Natural killer cell (primary cell): ENCODE measurements around the gene SETD3. TPM values are rescaled to one million over a fixed set of nuclear protein-coding genes. Genes with fewer than 3 reads are reported as not detected.

ENCODE experiments used
- ATAC-seq, 3 donors: fragments of 150-1000 bp in 2 of 3; fragments of 200-7000 bp in 1 of 3; cut with Tn5 transposase; 1 replicate in 1 of 3; 2 replicates in 2 of 3; pipeline ENCODE4 v1.10.0; 2021; ENCODE audit warnings: mild to moderate bottlenecking in 2 of 3, moderate library complexity in 2 of 3
- DNase-seq, 2 donors: peaks; one replicate each; pipeline versions ENCODE4 v3.0.0 to v3.0.0-alpha.2; 2013 to 2021; ENCODE audit warnings: mixed read lengths in 1 of 2
- H3K27ac ChIP-seq: one replicate; pipeline ENCODE4 v1.5.1; 2013; ENCODE audit warnings: mild to moderate bottlenecking, low read length
- H3K27me3 ChIP-seq: one replicate; pipeline ENCODE4 v1.6.1; 2013; ENCODE audit warnings: low read length; ENCODE audit not compliant: control insufficient read depth, insufficient read depth
- H3K36me3 ChIP-seq: one replicate; pipeline ENCODE4 v1.6.1; 2013; ENCODE audit warnings: low read length; ENCODE audit not compliant: control insufficient read depth, insufficient read depth
- H3K4me1 ChIP-seq: one replicate; pipeline ENCODE4 v1.6.1; 2013; ENCODE audit warnings: low read length; ENCODE audit not compliant: control insufficient read depth, insufficient read depth
- H3K4me3 ChIP-seq: one replicate; pipeline ENCODE4 v1.5.1; 2013; ENCODE audit warnings: low read length
- H3K9me3 ChIP-seq: one replicate; pipeline ENCODE4 v1.6.1; 2013; ENCODE audit warnings: low read length; ENCODE audit not compliant: control insufficient read depth, insufficient read depth
- H3K27ac Mint-ChIP-seq, 2 donors: one replicate each; pipeline ENCODE4 v1.8.0; 2022; ENCODE audit warnings: mild to moderate bottlenecking in 2 of 2, mixed read lengths in 2 of 2, moderate library complexity in 1 of 2
- H3K27me3 Mint-ChIP-seq, 2 donors: one replicate each; pipeline ENCODE4 v1.8.0; 2022; ENCODE audit warnings: low read depth in 2 of 2, mixed read lengths in 2 of 2
- H3K36me3 Mint-ChIP-seq: one replicate; pipeline ENCODE4 v1.8.0; 2022; ENCODE audit warnings: mixed read lengths
- H3K4me1 Mint-ChIP-seq, 2 donors: one replicate each; pipeline ENCODE4 v1.8.0; 2022; ENCODE audit warnings: mixed read lengths in 2 of 2
- H3K4me3 Mint-ChIP-seq: one replicate; pipeline ENCODE4 v1.8.0; 2022; ENCODE audit warnings: mild to moderate bottlenecking, moderate library complexity, mixed read lengths
- H3K9me3 Mint-ChIP-seq, 2 donors: one replicate each; pipeline ENCODE4 v1.8.0; 2022; ENCODE audit warnings: mixed read lengths in 2 of 2
- WGBS: methylation state at CpG from one replicate; pipeline ENCODE4 v1.1.7; 2013; ENCODE audit warnings: missing lambda C conversion rate; ENCODE audit not compliant: insufficient coverage; 5-methylcytosine and 5-hydroxymethylcytosine counted together
- intact Hi-C: fragments of 100-400 bp; cut with micrococcal nuclease; formaldehyde crosslinking; loops from one replicate; pipeline ENCODE4 v1.14.2; 2022
- total RNA-seq, 4 donors: library from RNA; stranded (reverse); fragments of 120-200 nt in 1 of 4; gene quantifications; one replicate each; pipeline versions ENCODE4 v1.2.3 to v1.2.4, GENCODE V29; 2013 to 2022
- TF ChIP-seq, protein P1 (sequence below): fragments of 200-600 bp; IDR thresholded peaks from one replicate; pipeline ENCODE4 v1.8.0; 2022; ENCODE audit warnings: antibody characterized with exemption

The SETD3 gene
- total RNA-seq, 3 donors from 2014 or later (not counting 1 experiment from before 2014, with no cell fraction given), result 111 to 160 (median 137) TPM

DNA sequence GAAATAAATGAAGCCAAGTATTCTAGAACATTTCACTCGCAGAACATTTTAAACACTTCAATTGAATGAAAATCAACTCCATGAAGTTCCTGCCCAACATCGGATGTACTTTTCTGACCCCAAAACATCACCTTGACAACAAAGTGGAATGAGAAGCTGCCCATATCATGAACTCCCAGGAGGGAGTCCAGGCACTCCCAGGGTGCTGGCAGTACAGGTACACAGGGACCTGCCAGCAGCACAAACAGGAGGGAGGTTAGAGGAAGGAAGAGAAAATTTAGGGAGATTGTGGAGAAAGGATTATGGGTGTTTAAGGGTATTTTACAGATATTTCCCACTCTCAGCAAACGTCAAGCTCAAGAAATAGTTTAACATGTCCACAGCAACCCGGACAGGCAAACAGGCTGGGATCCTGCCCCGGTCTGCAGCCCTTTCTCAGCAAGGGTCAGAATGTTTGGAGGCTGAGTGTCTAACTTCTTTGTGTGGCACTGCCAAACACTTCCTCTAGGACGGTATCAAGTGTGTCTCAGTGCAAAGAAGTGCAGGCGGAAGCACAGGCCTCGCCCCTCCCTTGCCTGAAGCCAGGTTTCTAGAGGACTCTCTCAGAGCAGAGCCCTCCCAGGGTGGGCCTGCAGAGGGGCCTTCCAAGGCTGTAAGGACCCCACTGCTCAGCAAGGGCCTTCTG, 72.2 kb downstream of the SETD3 start:
- 99% methylated on average over 8 of the region's 8 CpGs for WGBS
- ATAC-seq (no peak), DNase-seq (no peak)
- intact Hi-C loops, result no loop called here
- Histone ChIP-seq H3K36me3 (peaks cover 70% of the 10 kb centered on the region), H3K27me3 (no peaks in the 10 kb centered on the region), H3K4me1 (no peaks in the 10 kb centered on the region), H3K9me3 (no peaks in the 10 kb centered on the region), H3K4me3 (no peak overlapping the region), H3K27ac (no peak overlapping the region)
- Mint-ChIP-seq H3K9me3 (no peaks in the 10 kb centered on the region), H3K27me3 (no peaks in the 10 kb centered on the region), H3K27ac (peak overlapping the region; percentile 70 to 75), H3K36me3 (peaks cover 22% of the 10 kb centered on the region), H3K4me3 (no peak overlapping the region), H3K4me1 (peaks cover 15 to 24% of the 10 kb centered on the region in 2 donors)
- TF ChIP-seq, protein P1, sequence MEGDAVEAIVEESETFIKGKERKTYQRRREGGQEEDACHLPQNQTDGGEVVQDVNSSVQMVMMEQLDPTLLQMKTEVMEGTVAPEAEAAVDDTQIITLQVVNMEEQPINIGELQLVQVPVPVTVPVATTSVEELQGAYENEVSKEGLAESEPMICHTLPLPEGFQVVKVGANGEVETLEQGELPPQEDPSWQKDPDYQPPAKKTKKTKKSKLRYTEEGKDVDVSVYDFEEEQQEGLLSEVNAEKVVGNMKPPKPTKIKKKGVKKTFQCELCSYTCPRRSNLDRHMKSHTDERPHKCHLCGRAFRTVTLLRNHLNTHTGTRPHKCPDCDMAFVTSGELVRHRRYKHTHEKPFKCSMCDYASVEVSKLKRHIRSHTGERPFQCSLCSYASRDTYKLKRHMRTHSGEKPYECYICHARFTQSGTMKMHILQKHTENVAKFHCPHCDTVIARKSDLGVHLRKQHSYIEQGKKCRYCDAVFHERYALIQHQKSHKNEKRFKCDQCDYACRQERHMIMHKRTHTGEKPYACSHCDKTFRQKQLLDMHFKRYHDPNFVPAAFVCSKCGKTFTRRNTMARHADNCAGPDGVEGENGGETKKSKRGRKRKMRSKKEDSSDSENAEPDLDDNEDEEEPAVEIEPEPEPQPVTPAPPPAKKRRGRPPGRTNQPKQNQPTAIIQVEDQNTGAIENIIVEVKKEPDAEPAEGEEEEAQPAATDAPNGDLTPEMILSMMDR, result no peak

DNA sequence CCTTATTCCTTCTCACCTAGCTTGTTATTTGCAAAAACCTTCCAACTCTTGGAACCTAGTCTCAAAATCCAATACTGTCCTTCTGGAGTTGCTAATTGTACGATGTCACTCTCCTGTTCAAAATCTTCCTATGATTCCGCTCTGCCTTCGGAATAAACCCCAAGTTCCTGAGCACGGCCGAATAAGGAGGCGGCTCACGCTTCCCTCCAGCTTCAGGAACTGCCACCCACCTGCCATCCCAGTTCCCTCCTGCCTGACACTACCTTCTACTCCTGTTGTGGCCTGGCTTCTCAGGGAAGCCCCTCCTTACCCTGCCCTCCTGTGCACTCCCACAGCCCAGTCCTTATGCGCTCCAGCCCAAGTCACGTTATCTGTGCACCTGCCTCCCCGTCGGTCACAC, 73.2 kb downstream of the SETD3 start:
- Histone ChIP-seq H3K27me3 (no peaks in the 10 kb centered on the region), H3K9me3 (no peaks in the 10 kb centered on the region), H3K36me3 (peaks cover 70% of the 10 kb centered on the region), H3K4me1 (no peaks in the 10 kb centered on the region), H3K27ac (no peak overlapping the region), H3K4me3 (no peak overlapping the region)
- no peaks in the 10 kb centered on the region for H3K9me3 Mint-ChIP-seq
- peak overlapping the region; percentile 70 to 75 for H3K27ac Mint-ChIP-seq
- peaks cover 24 to 28% of the 10 kb centered on the region in 2 donors for H3K4me1 Mint-ChIP-seq
- TF ChIP-seq, protein P1, result no peak
- no peaks in the 10 kb centered on the region for H3K27me3 Mint-ChIP-seq
- peaks cover 22% of the 10 kb centered on the region for H3K36me3 Mint-ChIP-seq
- H3K4me3 Mint-ChIP-seq, result no peak overlapping the region
- WGBS, result 95% methylated on average over 11 of the region's 11 CpGs
- ATAC-seq (no peak), DNase-seq (no peak)
- intact Hi-C loops, result no loop called here

DNA sequence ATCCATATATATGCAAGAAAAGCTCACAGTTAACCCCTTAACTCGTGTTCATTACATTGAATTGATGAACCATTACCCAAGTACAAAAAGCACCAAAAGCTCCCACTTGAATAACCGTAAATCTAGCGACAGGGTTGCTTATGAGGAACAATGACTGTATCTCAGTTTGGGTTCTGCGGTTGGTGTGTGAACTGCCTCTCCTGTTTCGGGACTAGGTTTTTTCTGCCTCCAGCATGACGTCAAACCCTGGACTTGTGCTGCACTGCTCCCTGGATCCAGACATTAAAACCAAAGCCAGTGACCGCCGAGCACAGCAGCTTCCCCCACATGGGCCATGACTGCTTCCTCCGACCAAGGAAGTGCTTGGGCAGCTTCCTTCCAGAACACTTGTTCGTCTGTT, 77.7 kb downstream of the SETD3 start:
- H3K36me3 Mint-ChIP-seq, result peaks cover 21% of the 10 kb centered on the region
- 94% methylated on average over 10 of the region's 10 CpGs for WGBS

More for the DNA sequence above, 77.7 kb downstream of the SETD3 start:
- Histone ChIP-seq H3K27me3 (no peaks in the 10 kb centered on the region), H3K4me3 (no peak overlapping the region), H3K36me3 (peaks cover 66% of the 10 kb centered on the region), H3K9me3 (no peaks in the 10 kb centered on the region), H3K4me1 (no peaks in the 10 kb centered on the region), H3K27ac (no peak overlapping the region)
- intact Hi-C loops, result no loop called here
- TF ChIP-seq, protein P1, result no peak
- H3K9me3 Mint-ChIP-seq, result no peaks in the 10 kb centered on the region
- ATAC-seq (no peak), DNase-seq (no peak)
- peaks cover 22 to 28% of the 10 kb centered on the region in 2 donors for H3K4me1 Mint-ChIP-seq
- H3K4me3 Mint-ChIP-seq, result no peak overlapping the region
- peak overlapping the region; percentile 56 to 62 for H3K27ac Mint-ChIP-seq
- no peaks in the 10 kb centered on the region for H3K27me3 Mint-ChIP-seq
